Choroid plexus epithelial cell (primary cell): ENCODE data around the gene ROR2.

Experiments used
- DNase-seq: peaks from one replicate; pipeline ENCODE4 v3.0.0-alpha.2; 2010; ENCODE audit warnings: low read depth
- H3K4me3 ChIP-seq: 2 replicates; pipeline ENCODE4 v1.5.1; 2011; ENCODE audit warnings: low read depth, mild to moderate bottlenecking, control low read depth, low read length, moderate library complexity
- TF ChIP-seq, protein P1 (sequence below): conservative IDR thresholded peaks from 2 replicates; pipeline ENCODE4 v1.5.1; 2011; ENCODE audit warnings: low read depth, mild to moderate bottlenecking, control low read depth, inconsistent platforms, low read length, moderate library complexity

ROR2 gene

DNA sequence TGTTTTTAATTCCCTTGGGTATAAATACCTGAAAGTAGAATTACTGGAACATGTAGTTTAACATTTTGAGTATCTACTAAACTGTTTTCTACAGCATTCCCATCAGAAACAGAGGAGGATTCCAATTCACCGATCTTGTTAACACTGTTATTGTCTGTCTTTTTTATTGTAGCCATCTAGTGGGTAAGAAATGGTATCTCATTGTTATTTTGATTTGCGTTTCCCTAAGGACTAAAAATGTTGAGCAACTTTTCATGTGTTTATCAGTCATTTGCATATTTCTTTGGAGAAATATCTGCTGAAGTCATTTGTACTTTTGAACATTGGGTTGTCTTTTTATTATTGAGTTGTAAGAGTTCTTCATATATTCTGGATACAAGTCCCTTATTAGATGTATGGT lies 391.1 kb downstream of the ROR2 start:
- TF ChIP-seq, protein P1, sequence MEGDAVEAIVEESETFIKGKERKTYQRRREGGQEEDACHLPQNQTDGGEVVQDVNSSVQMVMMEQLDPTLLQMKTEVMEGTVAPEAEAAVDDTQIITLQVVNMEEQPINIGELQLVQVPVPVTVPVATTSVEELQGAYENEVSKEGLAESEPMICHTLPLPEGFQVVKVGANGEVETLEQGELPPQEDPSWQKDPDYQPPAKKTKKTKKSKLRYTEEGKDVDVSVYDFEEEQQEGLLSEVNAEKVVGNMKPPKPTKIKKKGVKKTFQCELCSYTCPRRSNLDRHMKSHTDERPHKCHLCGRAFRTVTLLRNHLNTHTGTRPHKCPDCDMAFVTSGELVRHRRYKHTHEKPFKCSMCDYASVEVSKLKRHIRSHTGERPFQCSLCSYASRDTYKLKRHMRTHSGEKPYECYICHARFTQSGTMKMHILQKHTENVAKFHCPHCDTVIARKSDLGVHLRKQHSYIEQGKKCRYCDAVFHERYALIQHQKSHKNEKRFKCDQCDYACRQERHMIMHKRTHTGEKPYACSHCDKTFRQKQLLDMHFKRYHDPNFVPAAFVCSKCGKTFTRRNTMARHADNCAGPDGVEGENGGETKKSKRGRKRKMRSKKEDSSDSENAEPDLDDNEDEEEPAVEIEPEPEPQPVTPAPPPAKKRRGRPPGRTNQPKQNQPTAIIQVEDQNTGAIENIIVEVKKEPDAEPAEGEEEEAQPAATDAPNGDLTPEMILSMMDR = no peak
- H3K4me3 ChIP-seq = no peak overlapping the region
- DNase-seq = peak; percentile 14

DNA sequence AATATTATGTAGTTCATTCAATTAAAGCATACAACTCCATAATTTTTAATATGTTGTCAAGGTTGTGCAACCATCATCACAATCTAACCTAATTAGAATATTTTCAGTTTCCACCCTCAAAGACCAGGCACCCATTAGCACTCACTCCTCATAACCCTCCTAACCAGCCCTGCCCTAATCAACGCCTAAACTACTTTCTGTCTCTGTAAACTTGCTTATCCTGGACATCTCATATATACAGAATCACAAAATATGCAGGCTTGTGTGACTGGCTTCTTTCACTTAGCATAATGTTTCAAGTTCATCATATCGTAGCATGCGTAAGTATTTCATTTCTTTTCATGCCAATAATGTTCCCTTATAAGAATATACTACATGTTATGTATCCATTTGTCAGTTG lies 391.6 kb downstream of the ROR2 start:
- TF ChIP-seq, protein P1 = no peak
- DNase-seq = no peak
- no peak overlapping the region for H3K4me3 ChIP-seq

DNA sequence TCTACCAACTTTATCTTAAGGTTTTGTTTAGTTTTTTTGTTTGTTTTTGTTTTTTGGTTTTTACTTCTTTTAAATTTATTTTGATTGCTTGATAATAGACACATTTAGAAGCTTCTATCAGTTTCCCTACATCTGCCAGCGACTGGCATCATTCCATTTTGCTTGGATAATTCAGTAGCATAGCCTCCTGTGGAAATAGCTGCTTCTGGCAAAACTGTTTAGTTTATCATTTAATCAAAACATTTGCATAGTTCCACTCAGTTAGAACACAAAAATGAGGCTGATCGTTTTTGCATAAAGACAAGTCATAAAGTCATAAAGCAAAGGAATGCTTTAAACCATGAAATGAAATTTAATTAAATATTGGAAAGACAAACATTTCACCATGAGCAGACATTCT lies 392.7 kb downstream of the ROR2 start:
- no peak overlapping the region for H3K4me3 ChIP-seq
- DNase-seq = no peak
- TF ChIP-seq, protein P1 = no peak

DNA sequence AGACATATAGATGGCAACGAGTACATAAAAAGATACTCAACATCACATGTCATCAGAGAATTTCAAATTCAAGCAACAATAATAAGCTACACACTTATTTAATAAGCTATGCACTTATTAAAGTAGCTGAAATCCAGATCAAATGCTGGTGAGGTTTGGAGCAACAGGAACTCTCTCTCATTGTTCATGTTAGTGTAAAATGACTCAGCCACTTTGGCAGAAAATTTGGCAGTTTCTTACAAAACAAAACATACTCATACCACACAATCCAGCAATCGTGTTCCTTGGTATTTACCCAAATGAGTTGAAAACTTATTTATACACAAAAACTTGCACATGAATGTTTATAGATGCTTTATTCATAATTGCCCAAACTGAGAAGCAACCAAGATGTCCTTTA lies 394.9 kb downstream of the ROR2 start:
- TF ChIP-seq, protein P1 = no peak
- DNase-seq = peak; percentile 23
- H3K4me3 ChIP-seq = no peak overlapping the region

DNA sequence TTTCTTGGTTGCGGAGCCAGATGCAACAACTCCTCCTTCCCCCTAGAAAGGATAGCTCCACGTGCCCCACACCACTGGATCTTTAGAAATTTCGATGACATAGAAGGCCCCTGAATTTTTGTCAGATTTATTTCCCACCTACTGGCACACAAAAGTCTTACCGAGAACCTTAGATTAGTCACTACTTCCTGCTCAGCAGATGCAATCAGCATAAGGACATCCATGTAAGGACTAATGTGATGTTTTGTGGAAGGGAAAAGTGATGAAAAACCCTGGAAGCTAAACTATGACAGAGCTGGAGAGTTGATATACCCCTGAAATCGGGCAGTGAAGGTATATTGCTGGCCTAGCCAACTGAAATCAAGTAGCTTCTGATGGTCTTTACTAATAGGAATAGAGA lies 400.9 kb downstream of the ROR2 start:
- DNase-seq = no peak
- H3K4me3 ChIP-seq = no peak overlapping the region
- TF ChIP-seq, protein P1 = no peak

DNA sequence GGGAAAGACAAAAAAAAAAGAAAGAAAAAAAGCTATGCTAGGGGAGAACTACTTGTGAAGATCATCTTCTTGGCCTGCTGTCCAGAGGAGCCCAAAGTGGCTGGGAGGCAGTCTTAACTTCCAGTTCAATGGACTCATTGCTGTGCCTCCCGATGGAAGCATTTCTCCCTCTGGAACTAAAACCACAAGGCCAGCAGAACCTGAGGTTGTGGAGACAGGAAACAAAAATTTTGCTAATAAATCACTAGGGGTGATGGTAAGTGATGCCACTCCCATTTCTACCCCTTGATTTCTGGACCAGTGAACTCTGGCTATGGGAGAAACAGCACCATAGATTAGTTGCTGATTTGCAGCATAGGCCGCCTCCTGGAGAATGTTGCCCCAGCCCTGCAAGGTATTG lies 402.9 kb downstream of the ROR2 start:
- no peak for DNase-seq
- no peak overlapping the region for H3K4me3 ChIP-seq
- TF ChIP-seq, protein P1 = no peak

DNA sequence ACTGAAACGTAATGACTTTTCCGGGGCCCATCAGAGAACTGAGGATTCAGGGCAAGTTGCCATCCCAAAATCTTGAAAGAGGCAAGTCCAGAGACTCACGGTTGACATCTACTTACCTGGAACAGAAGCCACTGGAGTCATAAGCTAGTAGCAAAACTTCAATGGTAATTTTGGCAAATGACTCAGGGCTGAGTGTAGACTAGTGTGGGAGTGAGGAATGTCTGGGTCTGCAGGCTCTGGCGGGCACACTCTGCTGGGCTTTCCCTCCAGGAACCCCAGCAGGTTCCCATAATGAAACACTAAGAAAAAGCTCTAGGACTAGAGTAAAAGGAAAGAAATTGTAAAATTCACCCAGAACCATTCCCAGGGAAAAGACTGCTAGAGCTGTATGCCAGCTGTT lies 403.5 kb downstream of the ROR2 start:
- DNase-seq = peak; percentile 50
- no peak overlapping the region for H3K4me3 ChIP-seq
- TF ChIP-seq, protein P1 = no peak
